HEK293T (cell line): ENCODE data around the gene MUSTN1.

ENCODE experiments used
- ARNT ChIP-seq: fragments of 450-650 bp; IDR thresholded peaks from 2 replicates; pipeline ENCODE4 v1.6.1; 2017; ENCODE audit warnings: mild to moderate bottlenecking
- BHLHE40 ChIP-seq: fragments of 450-650 bp; IDR thresholded peaks from 2 replicates; pipeline ENCODE4 v1.6.1; 2016; ENCODE audit warnings: mild to moderate bottlenecking, moderate library complexity, borderline replicate concordance
- FOXA1 ChIP-seq: fragments of 450-650 bp; IDR thresholded peaks from 2 replicates; pipeline ENCODE4 v1.6.1; 2016; ENCODE audit warnings: mild to moderate bottlenecking
- FOXK2 ChIP-seq: fragments of 450-650 bp; IDR thresholded peaks from 2 replicates; pipeline ENCODE4 v1.6.1; 2016; ENCODE audit warnings: mild to moderate bottlenecking
- FOXM1 ChIP-seq: fragments of 450-650 bp; IDR thresholded peaks from 2 replicates; pipeline ENCODE4 v1.6.1; 2017; ENCODE audit warnings: mild to moderate bottlenecking, borderline replicate concordance
- LEF1 ChIP-seq: fragments of 450-650 bp; IDR thresholded peaks from 2 replicates; pipeline ENCODE4 v1.6.1; 2017; ENCODE audit warnings: mild to moderate bottlenecking, borderline replicate concordance
- SP1 ChIP-seq: fragments of 450-650 bp; IDR thresholded peaks from 2 replicates; pipeline ENCODE4 v1.6.1; 2017
- TARDBP ChIP-seq: fragments of 450-650 bp; IDR thresholded peaks from 2 replicates; pipeline ENCODE4 v1.6.1; 2016
- ZNF384 ChIP-seq: fragments of 450-650 bp; IDR thresholded peaks from 2 replicates; pipeline ENCODE4 v1.6.1; 2016

GRCh38 chr3:52851348-52851747, 16.5 kb upstream of the MUSTN1 start:
- TF ChIP-seq FOXK2 (no peak), ZNF384 (no peak), FOXM1 (no peak), SP1 (no peak), LEF1 (no peak), TARDBP (no peak), ARNT (0 out of 2 replicates have a peak, but pooled peaks have one; percentile 12), BHLHE40 (no peak), FOXA1 (no peak)
